GM12872 (cell line): ENCODE measurements around the gene CDH23.

Source experiments
- CTCF ChIP-seq: IDR thresholded peaks from 3 replicates; pipeline ENCODE4 v1.5.1; 2011; ENCODE audit warnings: low read depth, mild to moderate bottlenecking, low read length, moderate library complexity; ENCODE audit not compliant: insufficient read depth

Gene CDH23

GRCh38 chr10:71842422-71842821, 445.7 kb downstream of the CDH23 start:
- no peak for TF ChIP-seq CTCF

GRCh38 chr10:71842856-71843686, 446.4 kb downstream of the CDH23 start:
- TF ChIP-seq CTCF = no peak

- TF ChIP-seq CTCF = no peak
These were observed 447.4 kb downstream of the CDH23 start for GRCh38 chr10:71844084-71844483.

GRCh38 chr10:71844695-71845094, 448.0 kb downstream of the CDH23 start:
- no peak for TF ChIP-seq CTCF

GRCh38 chr10:71845410-71846405, 449.0 kb downstream of the CDH23 start:
- TF ChIP-seq CTCF = no peak

- TF ChIP-seq CTCF = no peak
These were observed 450.1 kb downstream of the CDH23 start for GRCh38 chr10:71846816-71847215.

GRCh38 chr10:71847418-71847817, 450.7 kb downstream of the CDH23 start:
- TF ChIP-seq CTCF = no peak
